H1 (cell line): ENCODE data around the gene ENAH. TPM values are rescaled to one million over a fixed set of nuclear protein-coding genes. Genes with fewer than 3 reads are reported as not detected.

Experiments used
- BACH1 ChIP-seq: IDR thresholded peaks from 2 replicates; pipeline ENCODE4 v1.6.1; 2012; ENCODE audit warnings: low read length, improper control_type of control experiment
- CHD7 ChIP-seq: fragments of 300-600 bp; sonication (generic); IDR thresholded peaks from 2 replicates; pipeline ENCODE4 v1.7.1; 2012; ENCODE audit warnings: low read length, moderate library complexity, mild to moderate bottlenecking, inconsistent platforms; ENCODE audit not compliant: insufficient replicate concordance
- EP300 ChIP-seq, 2 experiments: IDR thresholded peaks; 1 replicate in 1 of 2; 2 replicates in 1 of 2; pipeline ENCODE4 v1.6.1; 2011 to 2012; ENCODE audit warnings: low read depth in 2 of 2, low read length in 2 of 2, mild to moderate bottlenecking in 2 of 2, borderline replicate concordance in 1 of 2, inconsistent platforms in 1 of 2, moderate library complexity in 1 of 2
- JUND ChIP-seq: IDR thresholded peaks from 2 replicates; pipeline ENCODE4 v1.6.1; 2011; ENCODE audit warnings: mild to moderate bottlenecking, improper control_type of control experiment, low read length
- MAFK ChIP-seq: IDR thresholded peaks from 2 replicates; pipeline ENCODE4 v1.6.1; 2012; ENCODE audit warnings: low read depth, mild to moderate bottlenecking, improper control_type of control experiment, low read length
- MAX ChIP-seq: IDR thresholded peaks from 2 replicates; pipeline ENCODE4 v1.6.1; 2012; ENCODE audit warnings: inconsistent platforms
- NRF1 ChIP-seq: IDR thresholded peaks from 2 replicates; pipeline ENCODE4 v1.6.1; 2011; ENCODE audit warnings: mild to moderate bottlenecking, low read depth, low read length, improper control_type of control experiment
- PHF8 ChIP-seq: fragments of 200-600 bp; sonication (generic); conservative IDR thresholded peaks from 2 replicates; pipeline ENCODE4 v1.7.1; 2012; ENCODE audit warnings: low read depth, mild to moderate bottlenecking, inconsistent platforms, low read length, moderate library complexity
- SP2 ChIP-seq: IDR thresholded peaks from 2 replicates; pipeline ENCODE4 v1.6.1; 2012; ENCODE audit warnings: mild to moderate bottlenecking, low read length, inconsistent platforms
- TAF7 ChIP-seq: optimal IDR thresholded peaks from 2 replicates; pipeline ENCODE3; 2011; ENCODE audit warnings: low read depth, mild to moderate bottlenecking, inconsistent platforms, low read length, moderate library complexity, borderline replicate concordance
- TBP ChIP-seq: IDR thresholded peaks from 2 replicates; pipeline ENCODE4 v1.6.1; 2011; ENCODE audit warnings: low read depth, low read length, improper control_type of control experiment
- polyA plus RNA-seq, 7 experiments: library from polyadenylated mRNA; depleted of rRNA in 3 of 7; stranded (reverse) in 5 of 7; unstranded in 2 of 7; fragments of >200 nt in 5 of 7; fragments of 200-250 nt in 2 of 7; gene quantifications; 1 replicate in 5 of 7; 2 replicates in 1 of 7; 4 replicates in 1 of 7; pipeline versions ENCODE4 v1.2.1 to v1.2.3, GENCODE V29; 2011 to 2013; ENCODE audit warnings: missing spikeins in 2 of 7, mixed read lengths in 2 of 7
- total RNA-seq: library from RNA; stranded (reverse); fragmentation: NEBNext Ultra II Directional; extraction: Animal tissue kit (Norgen Biotek cat#: 25700); gene quantifications from 2 replicates; pipeline ENCODE4 v1.2.1, GENCODE V29; 2021

The ENAH gene
- total and polyA plus RNA-seq, 2 of the 8 experiments (the other 6 are each of a cell fraction or from before 2014, with no cell fraction given), result 39.1 to 335 TPM

DNA sequence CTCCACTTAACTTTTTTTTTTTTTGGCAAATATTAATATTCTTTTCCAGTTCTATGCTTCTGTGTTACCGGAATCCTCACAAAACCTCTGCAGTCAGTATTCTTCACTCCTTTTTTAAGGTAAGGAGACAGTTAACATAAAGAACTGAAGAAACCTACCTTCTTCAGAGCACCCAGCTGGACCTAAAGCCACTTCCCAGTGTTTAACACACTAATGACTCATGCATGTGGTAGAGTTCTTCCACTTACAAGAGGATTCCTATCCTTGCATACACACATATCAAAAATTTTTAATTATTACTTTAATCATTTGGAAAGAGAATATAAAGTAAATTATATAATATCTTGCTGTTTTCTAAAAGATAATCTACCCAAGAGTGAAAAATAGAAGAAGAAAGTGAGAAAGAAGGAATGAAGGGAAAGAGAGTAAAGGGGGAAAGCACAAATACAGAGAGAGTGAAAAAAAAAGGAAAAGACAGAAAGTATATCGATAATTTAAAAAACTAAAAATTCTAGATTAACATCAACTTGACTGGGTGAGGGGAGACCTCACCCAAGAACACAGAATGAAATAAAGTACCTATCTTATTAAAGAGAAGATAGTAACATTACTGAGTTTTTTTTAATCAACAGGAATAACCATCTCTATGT is 54.9 kb downstream of the ENAH start (continued):
- no peak for TF ChIP-seq CHD7
- no peak for TF ChIP-seq JUND
- no peak for TF ChIP-seq TBP
- TF ChIP-seq PHF8, result no peak
- TF ChIP-seq MAX, result no peak
- no peak for TF ChIP-seq MAFK
- TF ChIP-seq SP2, result no peak
- TF ChIP-seq EP300 (IDR thresholded peaks at IDR 0.05; ENCODE audit: borderline replicate concordance in 1 of 2, low read depth in 2 of 2, low read length in 2 of 2), result no peak
- no peak for TF ChIP-seq NRF1
- no peak for TF ChIP-seq BACH1
- no peak for TF ChIP-seq TAF7
